Fibroblast of mammary gland (primary cell): ENCODE measurements around the gene TOGARAM2.

Experiments
- DNase-seq: peaks from one replicate; pipeline ENCODE4 v3.0.0-alpha.2; 2010; ENCODE audit warnings: low read depth
- H3K4me3 ChIP-seq: 2 replicates; pipeline ENCODE4 v1.5.1; 2011; ENCODE audit warnings: low read depth, mild to moderate bottlenecking, low read length, moderate library complexity; ENCODE audit not compliant: control insufficient read depth
- TF ChIP-seq, protein P1 (sequence below): conservative IDR thresholded peaks from 2 replicates; pipeline ENCODE4 v1.5.1; 2011; ENCODE audit warnings: low read depth, low read length, inconsistent platforms; ENCODE audit not compliant: control insufficient read depth, insufficient read depth

TOGARAM2 gene

GRCh38 chr2:28981016-28981441 is at the start of gene TOGARAM2:
TSS of gene TOGARAM2 (plus strand) at chr2:28981298. CDS start at chr2:28994835, 13,537 bp downstream.
- TF ChIP-seq, protein P1, sequence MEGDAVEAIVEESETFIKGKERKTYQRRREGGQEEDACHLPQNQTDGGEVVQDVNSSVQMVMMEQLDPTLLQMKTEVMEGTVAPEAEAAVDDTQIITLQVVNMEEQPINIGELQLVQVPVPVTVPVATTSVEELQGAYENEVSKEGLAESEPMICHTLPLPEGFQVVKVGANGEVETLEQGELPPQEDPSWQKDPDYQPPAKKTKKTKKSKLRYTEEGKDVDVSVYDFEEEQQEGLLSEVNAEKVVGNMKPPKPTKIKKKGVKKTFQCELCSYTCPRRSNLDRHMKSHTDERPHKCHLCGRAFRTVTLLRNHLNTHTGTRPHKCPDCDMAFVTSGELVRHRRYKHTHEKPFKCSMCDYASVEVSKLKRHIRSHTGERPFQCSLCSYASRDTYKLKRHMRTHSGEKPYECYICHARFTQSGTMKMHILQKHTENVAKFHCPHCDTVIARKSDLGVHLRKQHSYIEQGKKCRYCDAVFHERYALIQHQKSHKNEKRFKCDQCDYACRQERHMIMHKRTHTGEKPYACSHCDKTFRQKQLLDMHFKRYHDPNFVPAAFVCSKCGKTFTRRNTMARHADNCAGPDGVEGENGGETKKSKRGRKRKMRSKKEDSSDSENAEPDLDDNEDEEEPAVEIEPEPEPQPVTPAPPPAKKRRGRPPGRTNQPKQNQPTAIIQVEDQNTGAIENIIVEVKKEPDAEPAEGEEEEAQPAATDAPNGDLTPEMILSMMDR: no peak
- H3K4me3 ChIP-seq: no peak within 1 kb of the TSS
- DNase-seq: no peak

- TF ChIP-seq, protein P1: no peak
- no peak overlapping the region for H3K4me3 ChIP-seq
These were observed 46.3 kb upstream of the TOGARAM2 start for GRCh38 chr2:28934769-28935168.

GRCh38 chr2:28941008-28941407 is 40.1 kb upstream of the TOGARAM2 start:
- no peak overlapping the region for H3K4me3 ChIP-seq
- TF ChIP-seq, protein P1: no peak
- no peak for DNase-seq

More at GRCh38 chr2:28934769-28935168, 46.3 kb upstream of the TOGARAM2 start:
- no peak for DNase-seq

GRCh38 chr2:28944535-28945248 is 36.4 kb upstream of the TOGARAM2 start:
- TF ChIP-seq, protein P1: no peak
- H3K4me3 ChIP-seq: no peak overlapping the region
- no peak for DNase-seq

GRCh38 chr2:28948160-28948559 is 32.9 kb upstream of the TOGARAM2 start:
- H3K4me3 ChIP-seq: no peak overlapping the region
- TF ChIP-seq, protein P1: no peak
- DNase-seq: no peak

DNA sequence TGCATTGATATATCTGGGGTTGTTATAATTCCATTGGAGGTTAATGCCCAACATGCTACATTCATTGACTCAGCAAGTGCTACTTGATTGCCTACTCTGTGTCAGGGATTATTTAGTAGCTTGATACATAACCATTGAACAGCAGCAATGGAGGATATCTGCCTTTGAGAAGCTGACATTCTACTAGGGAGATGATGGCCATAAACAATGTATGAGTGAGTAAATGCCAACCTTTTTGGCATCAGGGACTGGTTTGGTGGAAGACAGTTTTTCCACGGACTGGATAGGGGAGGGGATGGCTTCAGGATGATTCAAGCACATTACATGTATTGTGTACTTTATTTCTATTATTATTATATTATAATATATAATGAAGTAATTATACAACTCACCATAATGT is 31.9 kb upstream of the TOGARAM2 start:
- TF ChIP-seq, protein P1: no peak
- no peak for DNase-seq
- H3K4me3 ChIP-seq: no peak overlapping the region
